ENCODE data around the gene GPN2. TPM values are rescaled to one million over a fixed set of nuclear protein-coding genes. Genes with fewer than 3 reads are reported as not detected.

The GPN2 gene
- total RNA-seq, 2 donors from 2014 or later: 44.8 to 61.4 TPM

- ATAC-seq (replicated peaks): no peak
Measured at GRCh38 chr1:26912147-26912490, 22.0 kb upstream of the GPN2 start.

GRCh38 chr1:26911399-26912146 lies 21.5 kb upstream of the GPN2 start:
- Mint-ChIP-seq H3K9me3 (no peaks in the 10 kb centered on the region), H3K4me3 (no peak overlapping the region), H3K4me1 (peaks cover 4% of the 10 kb centered on the region), H3K36me3 (ENCODE audit: low read depth) (no peaks in the 10 kb centered on the region), H3K27ac (no peak overlapping the region), H3K27me3 (peaks cover 4% of the 10 kb centered on the region)
- ATAC-seq (replicated peaks): no peak

More at GRCh38 chr1:26912147-26912490, 22.0 kb upstream of the GPN2 start:
- Mint-ChIP-seq H3K9me3 (no peaks in the 10 kb centered on the region), H3K27ac (no peak overlapping the region), H3K27me3 (peaks cover 4% of the 10 kb centered on the region), H3K36me3 (ENCODE audit: low read depth) (no peaks in the 10 kb centered on the region), H3K4me1 (peaks cover 4% of the 10 kb centered on the region), H3K4me3 (no peak overlapping the region)

GRCh38 chr1:26910343-26911160 lies 20.5 kb upstream of the GPN2 start:
- peak overlapping the region; percentile 35 for H3K27ac Mint-ChIP-seq

GRCh38 chr1:26909951-26910342 lies 19.9 kb upstream of the GPN2 start:
- Mint-ChIP-seq H3K27me3 (peaks cover 4% of the 10 kb centered on the region), H3K4me1 (peaks cover 4% of the 10 kb centered on the region), H3K9me3 (no peaks in the 10 kb centered on the region), H3K4me3 (no peak overlapping the region), H3K27ac (peak overlapping the region; percentile 35), H3K36me3 (ENCODE audit: low read depth) (no peaks in the 10 kb centered on the region)
- ATAC-seq (replicated peaks): no peak

More at GRCh38 chr1:26910343-26911160, 20.5 kb upstream of the GPN2 start:
- no peaks in the 10 kb centered on the region for H3K9me3 Mint-ChIP-seq
- peaks cover 4% of the 10 kb centered on the region for H3K27me3 Mint-ChIP-seq
- H3K36me3 Mint-ChIP-seq (ENCODE audit: low read depth): no peaks in the 10 kb centered on the region
- H3K4me1 Mint-ChIP-seq: peaks cover 4% of the 10 kb centered on the region
- no peak overlapping the region for H3K4me3 Mint-ChIP-seq
- ATAC-seq (replicated peaks): no peak

GRCh38 chr1:26907071-26907917 lies 17.2 kb upstream of the GPN2 start:
- Mint-ChIP-seq H3K4me1 (peaks cover 4% of the 10 kb centered on the region), H3K27me3 (peaks cover 4% of the 10 kb centered on the region), H3K9me3 (no peaks in the 10 kb centered on the region), H3K36me3 (ENCODE audit: low read depth) (no peaks in the 10 kb centered on the region), H3K27ac (no peak overlapping the region), H3K4me3 (no peak overlapping the region)
- no peak for ATAC-seq (replicated peaks)

GRCh38 chr1:26900815-26901511 lies 10.9 kb upstream of the GPN2 start:
- Mint-ChIP-seq H3K9me3 (no peaks in the 10 kb centered on the region), H3K27ac (peak overlapping the region; percentile 95), H3K27me3 (no peaks in the 10 kb centered on the region), H3K36me3 (ENCODE audit: low read depth) (peaks cover 40% of the 10 kb centered on the region), H3K4me3 (peak overlapping the region; percentile 88), H3K4me1 (peaks cover 15% of the 10 kb centered on the region)
- ATAC-seq (replicated peaks): no peak

- no peaks in the 10 kb centered on the region for H3K9me3 Mint-ChIP-seq
- H3K36me3 Mint-ChIP-seq (ENCODE audit: low read depth): peaks cover 47% of the 10 kb centered on the region
- peak within 1 kb of the TSS; percentile 95 for H3K27ac Mint-ChIP-seq
- H3K27me3 Mint-ChIP-seq: no peaks in the 10 kb centered on the region
- ATAC-seq (replicated peaks): peak; percentile 94
- H3K4me3 Mint-ChIP-seq: peak within 1 kb of the TSS; percentile 88
- H3K4me1 Mint-ChIP-seq: peaks cover 15% of the 10 kb centered on the region
Measured at GRCh38 chr1:26900001-26900814, 10.1 kb upstream of the GPN2 start, which contains the start of gene GPATCH3. GPATCH3 (minus strand) TSS chr1:26900467; CDS start chr1:26900442, 25 bp downstream.

- no peak for ATAC-seq (replicated peaks)
- Mint-ChIP-seq H3K27me3 (no peaks in the 10 kb centered on the region), H3K4me3 (no peak overlapping the region), H3K27ac (no peak overlapping the region), H3K9me3 (no peaks in the 10 kb centered on the region), H3K36me3 (ENCODE audit: low read depth) (peaks cover 76% of the 10 kb centered on the region), H3K4me1 (peaks cover 21% of the 10 kb centered on the region)
Measured at GRCh38 chr1:26897351-26897750, 7.3 kb upstream of the GPN2 start.

GRCh38 chr1:26894263-26894662 lies 4.2 kb upstream of the GPN2 start:
- Mint-ChIP-seq H3K36me3 (ENCODE audit: low read depth) (peaks cover 86% of the 10 kb centered on the region), H3K9me3 (no peaks in the 10 kb centered on the region), H3K27ac (peak overlapping the region; percentile 85), H3K27me3 (no peaks in the 10 kb centered on the region), H3K4me3 (no peak overlapping the region), H3K4me1 (peaks cover 14% of the 10 kb centered on the region)
- ATAC-seq (replicated peaks): no peak

- Mint-ChIP-seq H3K9me3 (no peaks in the 10 kb centered on the region), H3K36me3 (ENCODE audit: low read depth) (peaks cover 86% of the 10 kb centered on the region), H3K27ac (peak overlapping the region; percentile 98), H3K4me3 (peak overlapping the region; percentile 99), H3K4me1 (peaks cover 20% of the 10 kb centered on the region), H3K27me3 (no peaks in the 10 kb centered on the region)
- ATAC-seq (replicated peaks): peak; percentile 31
Measured at GRCh38 chr1:26890467-26890796, 349 bp upstream of the GPN2 start.

- Mint-ChIP-seq H3K36me3 (ENCODE audit: low read depth) (peaks cover 87% of the 10 kb centered on the region), H3K27ac (peak overlapping the region; percentile 98)
Measured at GRCh38 chr1:26888231-26888630, 1.9 kb downstream of the GPN2 start.

GRCh38 chr1:26887125-26887524 lies 3.0 kb downstream of the GPN2 start:
- Mint-ChIP-seq H3K27me3 (no peaks in the 10 kb centered on the region), H3K36me3 (ENCODE audit: low read depth) (peaks cover 87% of the 10 kb centered on the region), H3K4me1 (peaks cover 26% of the 10 kb centered on the region), H3K27ac (no peak overlapping the region), H3K9me3 (no peaks in the 10 kb centered on the region), H3K4me3 (no peak overlapping the region)
- no peak for ATAC-seq (replicated peaks)

More at GRCh38 chr1:26888231-26888630, 1.9 kb downstream of the GPN2 start:
- Mint-ChIP-seq H3K4me3 (peak overlapping the region; percentile 99), H3K27me3 (no peaks in the 10 kb centered on the region), H3K4me1 (peaks cover 19% of the 10 kb centered on the region), H3K9me3 (no peaks in the 10 kb centered on the region)
- no peak for ATAC-seq (replicated peaks)

Measured in activated T-helper 17 cell treated with anti-CD3 and anti-CD28 coated beads, Interleukin-2, amount 50 U/mL, for 72 hours (primary cell).